Measurements from ENCODE around the gene RYR2. TPM values are rescaled to one million over a fixed set of nuclear protein-coding genes. Genes with fewer than 3 reads are reported as not detected.

The RYR2 gene
- total RNA-seq, 1 donor from 2014 or later: 15.2 TPM

DNA sequence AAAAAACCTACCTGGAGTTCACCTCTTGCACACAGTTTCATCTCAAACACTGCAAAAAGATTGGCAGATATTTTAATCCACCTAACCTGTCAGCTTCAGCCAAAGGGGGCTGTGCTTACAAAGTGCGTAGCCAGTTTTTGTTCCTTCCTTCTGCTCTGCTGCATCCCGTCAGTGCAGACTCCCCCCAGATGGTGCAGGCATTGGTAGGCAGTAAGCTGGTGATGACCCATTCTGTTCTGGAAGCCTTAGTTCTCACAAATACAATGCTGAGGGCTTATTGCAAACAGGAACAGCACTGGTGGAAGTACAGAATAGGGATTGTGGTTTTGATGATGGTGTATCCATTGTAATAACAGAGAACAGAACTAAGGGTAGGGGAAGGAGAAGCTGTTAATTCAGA lies 239.5 kb downstream of the RYR2 start:
- DNase-seq (ENCODE audit: low spot score in 2 of 2): no peak
- H3K27ac ChIP-seq: no peak overlapping the region
- TF ChIP-seq, protein P1, sequence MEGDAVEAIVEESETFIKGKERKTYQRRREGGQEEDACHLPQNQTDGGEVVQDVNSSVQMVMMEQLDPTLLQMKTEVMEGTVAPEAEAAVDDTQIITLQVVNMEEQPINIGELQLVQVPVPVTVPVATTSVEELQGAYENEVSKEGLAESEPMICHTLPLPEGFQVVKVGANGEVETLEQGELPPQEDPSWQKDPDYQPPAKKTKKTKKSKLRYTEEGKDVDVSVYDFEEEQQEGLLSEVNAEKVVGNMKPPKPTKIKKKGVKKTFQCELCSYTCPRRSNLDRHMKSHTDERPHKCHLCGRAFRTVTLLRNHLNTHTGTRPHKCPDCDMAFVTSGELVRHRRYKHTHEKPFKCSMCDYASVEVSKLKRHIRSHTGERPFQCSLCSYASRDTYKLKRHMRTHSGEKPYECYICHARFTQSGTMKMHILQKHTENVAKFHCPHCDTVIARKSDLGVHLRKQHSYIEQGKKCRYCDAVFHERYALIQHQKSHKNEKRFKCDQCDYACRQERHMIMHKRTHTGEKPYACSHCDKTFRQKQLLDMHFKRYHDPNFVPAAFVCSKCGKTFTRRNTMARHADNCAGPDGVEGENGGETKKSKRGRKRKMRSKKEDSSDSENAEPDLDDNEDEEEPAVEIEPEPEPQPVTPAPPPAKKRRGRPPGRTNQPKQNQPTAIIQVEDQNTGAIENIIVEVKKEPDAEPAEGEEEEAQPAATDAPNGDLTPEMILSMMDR (IDR thresholded peaks at IDR 0.05): no peak
- no peaks in the 10 kb centered on the region for H3K9me3 ChIP-seq
- H3K4me3 ChIP-seq: no peak overlapping the region
- intact Hi-C loops (cut with DNase I): no loop called here
- H3K36me3 ChIP-seq: no peaks in the 10 kb centered on the region
- H3K27me3 ChIP-seq: no peaks in the 10 kb centered on the region
- H3K4me1 ChIP-seq: no peaks in the 10 kb centered on the region

DNA sequence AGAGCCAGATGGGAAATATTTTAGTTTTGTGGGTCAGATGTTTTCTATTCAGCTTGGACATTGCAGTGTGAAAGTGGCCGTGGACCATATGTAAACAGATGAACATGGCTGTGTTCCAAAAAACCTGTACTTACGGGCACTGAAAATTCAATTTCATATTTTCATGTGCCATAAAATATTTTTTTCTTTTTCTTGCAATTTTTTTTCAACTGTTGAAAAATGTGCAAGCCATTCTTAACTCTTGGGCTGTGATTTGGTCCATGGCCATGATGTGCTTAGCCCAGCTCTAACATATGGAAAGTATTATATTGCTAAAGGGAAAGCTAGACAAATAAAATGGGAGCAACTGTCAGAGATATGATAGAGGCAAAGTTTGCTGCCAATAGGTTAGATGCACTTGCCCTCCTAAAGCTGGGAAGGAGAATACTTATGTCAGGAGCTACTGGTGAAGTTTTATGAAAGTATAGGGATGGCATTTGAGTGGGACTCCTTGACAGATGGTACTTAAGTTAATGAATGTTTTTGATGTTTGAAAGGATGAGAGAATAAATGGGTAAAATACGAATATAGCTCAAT lies 240.3 kb downstream of the RYR2 start:
- Histone ChIP-seq H3K27me3 (no peaks in the 10 kb centered on the region), H3K4me3 (no peak overlapping the region), H3K36me3 (no peaks in the 10 kb centered on the region), H3K27ac (no peak overlapping the region), H3K9me3 (no peaks in the 10 kb centered on the region), H3K4me1 (no peaks in the 10 kb centered on the region)
- intact Hi-C loops (cut with DNase I): no loop called here
- TF ChIP-seq, protein P1 (IDR thresholded peaks at IDR 0.05): no peak
- no peak for DNase-seq (ENCODE audit: low spot score in 2 of 2)

DNA sequence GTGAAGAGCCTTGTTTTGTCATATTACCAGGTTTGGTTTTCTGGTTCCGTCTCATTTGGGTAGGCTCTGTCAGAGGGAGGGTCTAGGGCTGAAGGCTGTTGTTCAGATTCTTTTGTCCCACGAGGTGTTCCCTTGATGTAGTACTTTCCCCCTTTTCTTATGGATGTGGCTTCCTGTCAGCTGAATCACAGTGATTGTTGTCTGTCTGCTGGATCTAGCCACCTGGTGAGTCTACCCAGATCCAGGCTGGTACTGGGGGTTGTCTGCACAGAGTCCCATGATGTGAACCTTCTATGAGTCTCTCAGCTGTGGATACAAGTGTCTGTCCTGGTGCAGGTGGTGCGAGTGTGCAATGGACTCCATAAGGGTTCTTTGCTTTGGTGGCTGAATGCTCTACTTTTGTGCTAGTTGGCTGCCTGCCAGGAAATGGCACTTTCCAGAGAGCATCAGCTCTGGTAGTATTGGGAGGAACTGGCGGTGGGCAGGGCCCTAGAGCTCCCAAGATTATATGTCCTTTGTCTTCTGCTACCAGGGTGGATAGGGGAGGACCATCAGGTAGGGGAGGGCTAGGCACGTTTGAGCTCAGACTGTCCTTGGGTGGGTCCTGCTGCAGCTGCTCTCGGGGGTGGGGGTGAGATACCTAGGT lies 246.0 kb downstream of the RYR2 start:
- Histone ChIP-seq H3K27ac (no peak overlapping the region), H3K9me3 (no peaks in the 10 kb centered on the region), H3K36me3 (no peaks in the 10 kb centered on the region), H3K4me1 (no peaks in the 10 kb centered on the region), H3K27me3 (no peaks in the 10 kb centered on the region), H3K4me3 (no peak overlapping the region)
- intact Hi-C loops (cut with DNase I): no loop called here
- TF ChIP-seq, protein P1 (IDR thresholded peaks at IDR 0.05): no peak
- DNase-seq (ENCODE audit: low spot score in 2 of 2): no peak

DNA sequence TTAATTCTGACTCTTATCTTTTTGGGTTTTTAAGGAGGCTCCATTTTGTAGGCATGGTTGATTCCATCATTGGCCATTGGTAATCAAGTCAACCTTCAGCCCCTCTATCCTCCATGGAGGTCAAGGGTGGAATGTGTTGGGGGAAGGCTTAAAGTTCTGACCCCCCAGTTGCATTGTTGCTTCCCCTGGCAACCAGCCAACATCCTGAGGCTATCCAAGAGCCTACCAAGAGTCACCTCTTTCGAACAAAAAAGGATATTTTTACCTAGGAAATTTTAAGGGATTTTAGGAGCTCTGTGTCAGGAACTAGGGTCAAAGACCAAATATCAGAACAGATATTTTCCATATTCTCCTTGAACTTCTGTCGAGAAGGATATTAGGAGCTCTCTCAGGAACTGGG lies 251.8 kb downstream of the RYR2 start:
- intact Hi-C loops (cut with DNase I): no loop called here
- TF ChIP-seq, protein P1 (IDR thresholded peaks at IDR 0.05): no peak
- H3K9me3 ChIP-seq: no peaks in the 10 kb centered on the region

DNA sequence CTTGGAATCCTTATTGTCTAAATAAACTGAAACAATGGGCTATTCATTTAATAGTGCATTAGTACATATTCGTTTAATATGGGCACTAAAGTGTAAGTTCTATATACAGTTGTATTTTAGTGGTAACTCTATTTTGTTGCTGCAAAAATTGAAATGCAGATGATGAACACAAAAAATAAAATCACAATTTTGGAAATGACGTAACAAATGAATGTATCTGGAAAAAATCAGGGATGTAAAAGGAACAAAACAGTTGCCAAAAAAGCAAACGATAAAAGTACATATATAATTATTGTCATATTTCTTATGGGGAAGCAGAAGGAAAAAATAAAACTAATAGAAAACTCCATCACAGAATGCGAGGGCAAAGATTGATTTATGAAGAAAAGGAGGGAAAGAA lies 254.9 kb downstream of the RYR2 start:
- H3K4me1 ChIP-seq: no peaks in the 10 kb centered on the region
- no peaks in the 10 kb centered on the region for H3K9me3 ChIP-seq
- no peak for DNase-seq (ENCODE audit: low spot score in 2 of 2)
- H3K27ac ChIP-seq: no peak overlapping the region
- intact Hi-C loops (cut with DNase I): no loop called here
- H3K4me3 ChIP-seq: no peak overlapping the region
- TF ChIP-seq, protein P1 (IDR thresholded peaks at IDR 0.05): no peak
- H3K36me3 ChIP-seq: no peaks in the 10 kb centered on the region
- H3K27me3 ChIP-seq: no peaks in the 10 kb centered on the region

More for the DNA sequence above, 251.8 kb downstream of the RYR2 start:
- H3K4me3 ChIP-seq: no peak overlapping the region
- H3K27me3 ChIP-seq: no peaks in the 10 kb centered on the region
- H3K36me3 ChIP-seq: no peaks in the 10 kb centered on the region
- no peak overlapping the region for H3K27ac ChIP-seq
- H3K4me1 ChIP-seq: no peaks in the 10 kb centered on the region
- no peak for DNase-seq (ENCODE audit: low spot score in 2 of 2)
